Ishikawa (cell line): Measurements from ENCODE around the gene MN1.

ENCODE experiments used
- CEBPB ChIP-seq: IDR thresholded peaks from 2 replicates; pipeline ENCODE4 v1.6.1; 2012
- EP300 ChIP-seq: IDR thresholded peaks from 2 replicates; pipeline ENCODE4 v1.6.1; 2012; ENCODE audit warnings: borderline replicate concordance
- MAX ChIP-seq: IDR thresholded peaks from 2 replicates; pipeline ENCODE4 v1.6.1; 2012
- TCF12 ChIP-seq: IDR thresholded peaks from 2 replicates; pipeline ENCODE4 v1.6.1; 2012; ENCODE audit warnings: low read depth
- USF1 ChIP-seq: IDR thresholded peaks from 2 replicates; pipeline ENCODE4 v1.6.1; 2012

- TF ChIP-seq MAX (no peak), EP300 (no peak), CEBPB (no peak), USF1 (no peak), TCF12 (no peak)
These were observed 42.7 kb upstream of the MN1 start for GRCh38 chr22:27844256-27844655.
